ENCODE results near the gene RASSF1. TPM values are rescaled to one million over a fixed set of nuclear protein-coding genes. Genes with fewer than 3 reads are reported as not detected.

The RASSF1 gene
- total and polyA plus RNA-seq, 10 of the 15 experiments (the other 5 are each of a cell fraction or from before 2014, with no cell fraction given) = 4.4 to 59.6 (median 37.2) TPM

- Histone ChIP-seq H3K4me3 (no peak overlapping the region), H3K4me1 (ENCODE audit: control insufficient read depth, insufficient read depth, low read length) (peaks cover 4% of the 10 kb centered on the region), H3K9me3 (replicated peaks; ENCODE audit: control insufficient read depth, insufficient read depth, low read length) (no peaks in the 10 kb centered on the region), H3K4me2 (ENCODE audit: control insufficient read depth, insufficient read depth) (no peak overlapping the region), H3K27me3 (replicated peaks in 1 of 2; ENCODE audit: control insufficient read depth in 2 of 2, insufficient read depth in 2 of 2, low read length in 1 of 2) (no peaks in the 10 kb centered on the region), H3K36me3 (ENCODE audit: control insufficient read depth in 2 of 2, insufficient read depth in 2 of 2, low read length in 1 of 2) (no peaks in the 10 kb centered on the region), H3K27ac (ENCODE audit: control insufficient read depth, insufficient read depth) (no peak overlapping the region), H3K9ac (ENCODE audit: control insufficient read depth, insufficient read depth, low read length) (no peak overlapping the region), H4K20me1 (ENCODE audit: control insufficient read depth, insufficient read depth) (no peaks in the 10 kb centered on the region), H2AFZ (ENCODE audit: control insufficient read depth, low read depth, low read length) (no peak overlapping the region), H3K79me2 (ENCODE audit: control insufficient read depth, insufficient read depth, low read length) (peaks cover 2% of the 10 kb centered on the region; the same call in 1 of the 2 replicates)
- ATAC-seq = no peak
- RAD21 ChIA-PET (ENCODE audit: unreplicated experiment) = no interaction called here
- no peak for FAIRE-seq
- POLR2A ChIA-PET = interaction anchor here (0.7 kb wide), 1 partner anchor 14 kb away, joined by 6 read pairs; no protein-coding TSS in a partner anchor
- intact Hi-C loops (cut with micrococcal nuclease; ENCODE audit: unreplicated experiment) = no loop called here
- CTCF ChIA-PET = interaction anchor here (3.5 kb wide), 1 partner anchor 22 kb away, joined by 13 read pairs; no protein-coding TSS in a partner anchor
- SMC1A ChIA-PET (ENCODE audit: uncharacterized antibody, unreplicated experiment) = no interaction called here
- 79% methylated on average over 32 of the region's 32 CpGs for WGBS (ENCODE audit: insufficient coverage, insufficient replicate concordance, low lambda C conversion rate, missing lambda C conversion rate)
- DNase-seq (ENCODE audit: low read depth, low spot score) = no peak
- in situ Hi-C loops (cut with MboI) = no loop called here
- no TSS peak for BruUV-seq (replicated peaks)
- TF ChIP-seq SMARCA5 (IDR thresholded peaks at IDR 0.05) (no peak), CEBPZ (IDR thresholded peaks at IDR 0.05; ENCODE audit: low read depth, low read length) (no peak), TARDBP (IDR thresholded peaks at IDR 0.05; ENCODE audit: borderline replicate concordance) (no peak), MYB (IDR thresholded peaks at IDR 0.05; ENCODE audit: borderline replicate concordance, low read depth, low read length) (no peak), ESRRA (IDR thresholded peaks at IDR 0.05; ENCODE audit: low read length) (no peak), NRF1 (conservative IDR thresholded peaks at IDR 0.05; ENCODE audit: low read depth, low read length) (no peak), WRNIP1 (IDR thresholded peaks at IDR 0.05; ENCODE audit: borderline replicate concordance, low read depth, low read length) (no peak), NFYB (IDR thresholded peaks at IDR 0.05; ENCODE audit: insufficient read depth, low read depth, low read length) (no peak), IRF4 (IDR thresholded peaks at IDR 0.05; ENCODE audit: low read depth, low read length) (no peak), EED (IDR thresholded peaks at IDR 0.05; ENCODE audit: low read depth) (no peak), STAT1 (conservative IDR thresholded peaks at IDR 0.05) (no peak), RFX5 (IDR thresholded peaks at IDR 0.05; ENCODE audit: low read depth, low read length) (no peak), SMAD1 (IDR thresholded peaks at IDR 0.05; ENCODE audit: low read depth, partially characterized antibody) (no peak)
- TF ChIP-seq, protein P1, sequence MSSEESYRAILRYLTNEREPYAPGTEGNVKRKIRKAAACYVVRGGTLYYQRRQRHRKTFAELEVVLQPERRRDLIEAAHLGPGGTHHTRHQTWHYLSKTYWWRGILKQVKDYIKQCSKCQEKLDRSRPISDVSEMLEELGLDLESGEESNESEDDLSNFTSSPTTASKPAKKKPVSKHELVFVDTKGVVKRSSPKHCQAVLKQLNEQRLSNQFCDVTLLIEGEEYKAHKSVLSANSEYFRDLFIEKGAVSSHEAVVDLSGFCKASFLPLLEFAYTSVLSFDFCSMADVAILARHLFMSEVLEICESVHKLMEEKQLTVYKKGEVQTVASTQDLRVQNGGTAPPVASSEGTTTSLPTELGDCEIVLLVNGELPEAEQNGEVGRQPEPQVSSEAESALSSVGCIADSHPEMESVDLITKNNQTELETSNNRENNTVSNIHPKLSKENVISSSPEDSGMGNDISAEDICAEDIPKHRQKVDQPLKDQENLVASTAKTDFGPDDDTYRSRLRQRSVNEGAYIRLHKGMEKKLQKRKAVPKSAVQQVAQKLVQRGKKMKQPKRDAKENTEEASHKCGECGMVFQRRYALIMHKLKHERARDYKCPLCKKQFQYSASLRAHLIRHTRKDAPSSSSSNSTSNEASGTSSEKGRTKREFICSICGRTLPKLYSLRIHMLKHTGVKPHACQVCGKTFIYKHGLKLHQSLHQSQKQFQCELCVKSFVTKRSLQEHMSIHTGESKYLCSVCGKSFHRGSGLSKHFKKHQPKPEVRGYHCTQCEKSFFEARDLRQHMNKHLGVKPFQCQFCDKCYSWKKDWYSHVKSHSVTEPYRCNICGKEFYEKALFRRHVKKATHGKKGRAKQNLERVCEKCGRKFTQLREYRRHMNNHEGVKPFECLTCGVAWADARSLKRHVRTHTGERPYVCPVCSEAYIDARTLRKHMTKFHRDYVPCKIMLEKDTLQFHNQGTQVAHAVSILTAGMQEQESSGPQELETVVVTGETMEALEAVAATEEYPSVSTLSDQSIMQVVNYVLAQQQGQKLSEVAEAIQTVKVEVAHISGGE (CRISPR knock-in tag; IDR thresholded peaks at IDR 0.05) = no peak
- TF ChIP-seq, protein P2, sequence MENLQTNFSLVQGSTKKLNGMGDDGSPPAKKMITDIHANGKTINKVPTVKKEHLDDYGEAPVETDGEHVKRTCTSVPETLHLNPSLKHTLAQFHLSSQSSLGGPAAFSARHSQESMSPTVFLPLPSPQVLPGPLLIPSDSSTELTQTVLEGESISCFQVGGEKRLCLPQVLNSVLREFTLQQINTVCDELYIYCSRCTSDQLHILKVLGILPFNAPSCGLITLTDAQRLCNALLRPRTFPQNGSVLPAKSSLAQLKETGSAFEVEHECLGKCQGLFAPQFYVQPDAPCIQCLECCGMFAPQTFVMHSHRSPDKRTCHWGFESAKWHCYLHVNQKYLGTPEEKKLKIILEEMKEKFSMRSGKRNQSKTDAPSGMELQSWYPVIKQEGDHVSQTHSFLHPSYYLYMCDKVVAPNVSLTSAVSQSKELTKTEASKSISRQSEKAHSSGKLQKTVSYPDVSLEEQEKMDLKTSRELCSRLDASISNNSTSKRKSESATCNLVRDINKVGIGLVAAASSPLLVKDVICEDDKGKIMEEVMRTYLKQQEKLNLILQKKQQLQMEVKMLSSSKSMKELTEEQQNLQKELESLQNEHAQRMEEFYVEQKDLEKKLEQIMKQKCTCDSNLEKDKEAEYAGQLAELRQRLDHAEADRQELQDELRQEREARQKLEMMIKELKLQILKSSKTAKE (IDR thresholded peaks at IDR 0.05; ENCODE audit: low read depth, poor library complexity, severe bottlenecking) = no peak
Observed at GRCh38 chr3:50302095-50303012, 38.3 kb downstream of the RASSF1 start.

Measured in GM12878 (cell line).